GM19395 (cell line): Measurements from ENCODE around the gene BEND4.
"Not testable (repeated sequence)": the region's sequence is repeated elsewhere in the genome, so short reads cannot be mapped to it uniquely, and the experiment has no call there.

Experiments
- ATAC-seq: cut with Tn5 transposase; IDR thresholded peaks from one replicate; pipeline ENCODE4 v1.9.1; 2021; ENCODE audit warnings: mild to moderate bottlenecking, moderate library complexity; ENCODE audit not compliant: unreplicated experiment

The BEND4 gene

DNA sequence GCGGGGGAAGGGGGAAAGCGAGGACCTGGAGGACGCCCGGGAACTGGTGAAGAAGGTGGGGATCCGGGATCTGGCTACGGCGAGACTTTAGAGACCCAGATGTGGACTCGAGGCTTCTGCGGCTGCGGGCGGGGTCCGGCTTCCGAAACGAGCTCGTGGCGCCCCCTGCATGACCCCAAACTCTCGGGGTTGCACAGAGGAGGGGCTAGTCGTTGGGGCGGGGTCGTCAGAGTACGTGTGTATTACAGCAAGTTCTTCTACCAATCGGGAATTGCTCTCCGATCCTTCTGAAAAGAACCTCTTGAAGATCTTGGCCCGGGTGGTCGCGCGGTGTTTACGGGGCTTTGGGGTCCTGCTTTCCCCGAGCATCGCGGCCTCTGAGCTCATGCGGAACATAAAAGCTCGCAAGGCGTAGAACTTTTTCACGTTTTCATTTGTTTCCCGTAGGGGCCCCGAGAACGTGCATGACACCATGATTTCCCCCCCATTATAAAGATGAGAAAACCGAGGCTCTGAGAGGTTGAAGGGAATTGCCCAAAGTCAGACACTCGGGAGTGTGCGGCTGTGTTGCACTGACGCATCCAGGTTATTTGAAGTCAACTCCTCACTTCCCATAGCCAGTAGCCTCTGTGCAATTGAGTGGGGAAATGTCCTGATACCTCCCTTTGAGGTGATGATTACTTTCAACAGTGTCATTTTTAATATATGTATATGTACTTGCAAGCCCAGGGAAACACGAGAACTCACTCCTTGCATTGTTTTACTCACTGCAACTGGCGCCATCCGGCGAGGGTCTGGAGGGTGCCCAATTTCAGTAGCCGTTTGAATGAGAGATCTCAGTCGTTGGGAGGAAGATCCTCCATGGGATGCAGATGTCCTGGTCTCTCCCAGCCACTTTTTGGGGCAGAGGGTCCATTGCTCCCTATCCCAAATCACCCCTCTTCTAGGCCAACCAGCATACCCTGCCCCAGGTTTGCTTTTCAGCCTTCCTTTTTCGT, at the start of gene BEND4:
BEND4 (minus strand) TSS at position 149 of the 998 bp plus-strand sequence. CDS start 512 bp downstream, outside the sequence.
- ATAC-seq = peak; percentile 37

DNA sequence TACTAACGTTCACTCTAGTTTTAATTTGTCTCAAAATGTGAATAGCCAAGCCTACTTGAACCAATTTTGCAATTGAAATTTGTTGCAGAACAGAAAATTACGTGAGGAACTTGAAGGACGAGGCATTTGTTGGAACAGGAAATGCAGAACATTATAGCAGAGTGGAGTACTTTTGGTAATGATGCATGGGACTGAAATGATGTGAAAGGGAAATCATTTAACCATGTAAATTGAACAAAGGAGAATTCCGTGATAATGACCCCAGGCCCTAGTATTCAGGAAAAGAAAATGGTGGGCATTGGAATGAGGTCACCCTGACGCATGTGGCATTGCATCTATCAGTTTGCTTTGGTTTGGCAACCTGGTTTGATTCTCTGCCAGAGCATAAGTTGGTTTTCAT, 44.9 kb upstream of the BEND4 start:
- no peak for ATAC-seq

DNA sequence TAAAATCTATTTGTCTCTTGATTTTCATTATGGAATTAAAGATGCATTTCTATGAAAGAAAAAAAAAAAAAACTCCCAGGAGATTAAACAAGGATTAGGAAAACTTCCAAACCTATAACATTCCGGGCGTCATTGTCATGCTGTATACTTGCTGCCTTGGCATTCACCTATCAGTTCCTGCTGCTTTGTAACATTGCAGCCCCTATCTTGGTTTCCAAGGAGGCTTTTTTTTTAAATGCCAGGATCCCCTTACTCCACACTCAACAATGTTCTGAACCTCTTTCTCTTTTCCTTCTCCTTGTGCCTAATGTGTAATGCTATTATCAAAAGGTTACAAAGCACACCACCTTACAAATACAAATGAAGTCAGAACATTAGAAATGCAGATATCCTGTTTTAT, 20.5 kb upstream of the BEND4 start:
- no peak for ATAC-seq

DNA sequence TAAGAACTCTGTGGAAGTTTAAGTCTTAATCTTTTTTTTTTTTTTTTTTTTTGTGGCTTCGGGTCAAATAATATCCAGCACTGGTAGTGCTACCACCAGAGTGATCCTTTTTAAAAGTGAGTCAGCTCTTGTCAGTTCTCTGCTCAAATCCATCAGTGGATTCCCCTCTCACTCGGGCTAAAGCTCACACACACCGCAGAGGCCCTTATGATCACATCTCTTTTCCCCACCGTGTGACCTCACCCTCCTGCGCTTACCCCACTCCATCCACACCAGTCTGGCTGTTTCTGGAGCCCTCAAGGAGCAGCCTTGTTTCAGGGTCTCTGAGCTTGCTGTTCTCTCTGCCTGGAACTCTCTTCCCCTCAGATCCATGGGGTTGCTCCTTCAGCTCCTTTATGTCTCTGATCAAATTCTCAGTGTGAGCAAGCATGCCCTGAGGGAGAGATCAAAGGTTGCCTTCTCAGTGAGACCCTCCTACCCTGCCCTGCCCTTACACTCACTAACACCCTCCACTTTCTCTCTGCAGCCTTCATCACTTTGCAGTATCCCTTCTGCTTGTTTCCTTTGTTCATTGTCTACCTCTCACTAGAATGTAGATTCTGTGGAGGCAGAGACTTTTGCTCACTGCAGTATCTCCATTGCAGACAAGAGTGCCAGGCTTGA, 19.8 kb upstream of the BEND4 start:
- ATAC-seq = no peak

- peak; percentile 100 for ATAC-seq
Observed at GRCh38 chr4:42167709-42168108, 15.3 kb upstream of the BEND4 start.

- ATAC-seq = not testable (repeated sequence)
Observed at GRCh38 chr4:42166186-42166585, 13.7 kb upstream of the BEND4 start.

- no peak for ATAC-seq
Observed at GRCh38 chr4:42159271-42160001, 7.0 kb upstream of the BEND4 start.

GRCh38 chr4:42151568-42152506, 618 bp downstream of the BEND4 start:
- ATAC-seq = peak; percentile 59

DNA sequence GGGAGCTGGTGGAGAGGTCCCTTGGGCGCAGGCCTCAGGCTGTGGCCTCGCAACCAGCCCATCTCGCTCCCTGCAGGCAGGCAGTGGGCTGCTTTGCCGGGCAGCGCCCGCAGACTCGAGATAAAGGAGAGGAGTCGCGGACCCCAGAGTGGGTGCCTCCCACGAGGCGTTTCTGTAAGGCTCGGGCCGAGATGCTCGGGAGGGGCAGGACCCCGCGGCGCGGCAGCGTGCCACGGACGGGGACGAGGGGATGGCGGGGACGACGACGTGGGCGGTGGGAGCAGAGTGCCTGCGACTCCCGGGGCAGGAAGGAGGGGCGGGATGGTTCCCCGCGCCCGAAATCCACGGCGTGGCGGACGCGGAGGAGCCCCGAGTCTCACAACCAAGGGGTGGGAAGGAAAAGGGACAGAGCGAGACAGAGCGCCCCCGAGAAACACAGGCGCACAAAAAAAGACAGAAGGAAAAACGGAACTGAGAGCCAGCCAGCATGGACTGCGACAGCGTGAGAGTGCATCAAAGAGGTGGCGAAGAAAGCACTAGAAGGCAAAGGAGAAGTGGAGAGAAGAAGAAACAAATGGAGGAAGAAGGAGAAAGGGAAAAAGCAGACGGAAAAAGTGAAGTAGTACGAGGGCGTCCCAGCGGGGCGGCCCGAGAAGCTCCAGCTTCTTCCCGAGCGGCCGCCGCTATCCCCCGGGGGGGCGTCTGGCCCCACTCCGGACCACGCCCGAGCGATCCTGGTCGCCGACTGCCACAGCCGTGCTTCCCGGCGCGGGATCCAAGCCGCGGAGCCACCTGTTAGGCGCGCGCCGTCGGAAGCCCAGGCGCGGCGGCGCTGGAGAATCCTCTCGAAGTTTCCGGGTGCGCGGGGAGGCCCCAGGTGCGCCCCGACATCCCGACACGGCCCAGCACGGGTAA, 1.5 kb downstream of the BEND4 start:
- ATAC-seq = peak; percentile 52

DNA sequence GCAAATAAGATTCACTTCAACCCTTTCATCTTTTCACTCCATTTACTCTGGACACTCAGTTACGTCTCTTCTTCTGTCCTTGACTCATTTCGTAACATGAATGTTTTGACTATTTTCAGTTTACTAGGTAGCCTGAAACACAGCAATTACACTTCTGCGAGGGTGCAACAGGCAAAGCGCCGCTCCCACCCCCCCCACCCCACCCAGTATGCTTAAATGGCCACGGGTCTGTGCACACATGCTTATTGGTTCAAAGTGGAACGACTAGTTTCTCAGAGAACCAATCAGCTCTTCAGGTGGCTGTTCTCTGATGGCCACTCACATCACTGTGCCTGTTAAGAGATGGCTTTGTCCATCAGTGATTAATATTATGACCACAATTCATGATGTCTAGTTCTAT, 3.5 kb downstream of the BEND4 start:
- ATAC-seq = no peak

DNA sequence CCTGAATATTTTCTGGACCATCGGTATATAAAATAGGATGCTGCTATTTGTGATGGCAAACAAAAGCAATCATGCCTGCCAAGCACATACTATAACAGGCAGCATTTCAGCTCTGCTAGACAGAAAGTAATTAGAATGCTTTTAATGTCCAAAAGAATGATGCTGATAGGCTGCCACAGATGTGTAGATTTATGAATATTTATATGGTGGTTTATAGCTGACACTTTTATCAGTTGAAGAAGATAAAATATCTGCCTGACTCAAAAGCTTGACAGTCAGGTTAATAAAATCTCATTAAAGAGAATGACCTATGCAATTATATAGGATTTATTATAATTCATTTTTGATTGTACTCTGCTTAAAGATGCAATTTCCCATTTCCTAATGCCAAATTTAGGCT, 4.0 kb downstream of the BEND4 start:
- no peak for ATAC-seq

GRCh38 chr4:42144028-42144427, 8.4 kb downstream of the BEND4 start:
- no peak for ATAC-seq

DNA sequence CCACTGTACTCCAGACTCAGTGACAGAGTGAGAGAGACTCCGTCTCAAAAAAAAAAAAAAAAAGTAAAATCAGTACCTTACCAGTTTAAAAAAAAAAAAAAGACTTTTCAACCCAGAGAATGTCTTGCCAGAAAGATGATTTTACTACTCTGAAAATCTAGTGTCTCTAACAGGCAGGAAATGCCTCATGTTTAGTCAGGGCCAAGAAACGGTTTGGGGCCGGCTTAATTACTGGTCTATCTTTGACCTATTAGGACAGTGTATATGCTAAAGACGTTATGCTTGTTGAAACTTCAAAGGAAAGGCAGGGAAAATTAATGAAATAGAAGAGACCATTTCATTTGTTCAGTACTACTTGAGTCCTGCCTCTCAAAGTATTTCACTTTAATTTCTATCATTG, 9.9 kb downstream of the BEND4 start:
- ATAC-seq = no peak

- no peak for ATAC-seq
Observed at GRCh38 chr4:42136371-42136770, 16.1 kb downstream of the BEND4 start.

- no peak for ATAC-seq
Observed at GRCh38 chr4:42133006-42133405, 19.4 kb downstream of the BEND4 start.

GRCh38 chr4:42132099-42132498, 20.4 kb downstream of the BEND4 start:
- no peak for ATAC-seq

DNA sequence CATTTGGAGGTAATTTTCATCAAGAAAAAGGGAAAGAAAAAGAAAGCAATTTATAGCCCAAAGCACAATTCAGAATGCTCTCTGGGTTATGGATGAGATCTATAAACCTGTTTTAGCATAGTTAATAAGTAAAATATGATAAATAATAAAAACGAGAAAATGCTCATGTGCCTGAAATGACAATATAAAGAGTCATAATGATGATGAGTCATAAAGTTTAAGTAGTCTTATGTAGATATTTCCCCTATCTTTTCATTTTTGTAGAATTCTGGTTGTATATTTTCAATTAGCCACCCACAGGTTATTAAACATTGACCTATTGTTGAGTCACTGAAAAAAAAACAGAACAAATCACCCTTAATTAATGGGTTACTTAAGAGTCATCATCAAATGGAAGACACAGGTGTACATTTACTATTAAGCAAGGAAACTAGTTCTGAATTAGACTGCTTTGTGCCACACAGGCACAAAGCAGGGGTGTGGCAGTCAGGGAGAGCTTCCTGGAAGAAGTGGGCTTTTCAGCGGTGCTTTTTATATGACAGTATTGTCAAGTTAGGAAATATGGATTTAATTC, 29.3 kb downstream of the BEND4 start:
- no peak for ATAC-seq

- no peak for ATAC-seq
Observed at GRCh38 chr4:42122237-42122636, 30.2 kb downstream of the BEND4 start.

DNA sequence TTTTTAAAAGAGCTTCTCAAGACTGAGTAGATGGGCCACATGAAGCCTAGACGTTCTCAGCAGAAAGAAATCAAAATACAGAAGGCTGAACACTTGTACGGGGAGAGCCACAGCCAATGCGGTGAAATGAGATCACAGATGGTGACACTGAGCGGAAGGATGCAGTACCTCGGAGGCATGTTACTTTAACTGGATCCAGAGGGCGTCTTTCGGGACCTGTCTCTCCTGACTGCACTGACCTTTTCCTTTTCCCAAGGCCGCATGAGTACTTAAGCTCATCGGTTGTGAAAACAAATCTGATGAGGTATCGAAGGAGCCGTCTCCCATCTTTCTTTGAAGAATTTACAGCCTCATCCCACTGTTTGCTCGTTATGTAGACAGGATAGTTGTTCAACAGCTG, 32.6 kb downstream of the BEND4 start:
- ATAC-seq = no peak
